CD8-positive, alpha-beta memory T cell (primary cell): Measurements from ENCODE around the gene DPP6. TPM values are rescaled to one million over a fixed set of nuclear protein-coding genes. Genes with fewer than 3 reads are reported as not detected.

ENCODE experiments used
- CTCF ChIA-PET: fragments of 350-600 bp; sonication (Branson Sonifier 250); formaldehyde crosslinking; loops from one replicate; lab custom pipeline; 2021; ENCODE audit warnings: antibody characterized with exemption; lab: Charles Lee
- POLR2A ChIA-PET: fragments of 350-600 bp; sonication (Branson Sonifier 250); formaldehyde crosslinking; loops from one replicate; lab custom pipeline; 2021; ENCODE audit warnings: antibody characterized with exemption; lab: Charles Lee
- DNase-seq, 5 donors: peaks; one replicate each; pipeline versions ENCODE4 v3.0.0 to v3.0.0-alpha.2; 2020 to 2022; ENCODE audit warnings: mixed read lengths in 1 of 5
- H3K27ac ChIP-seq: one replicate; pipeline ENCODE4 v1.7.0; 2013; ENCODE audit warnings: low read depth, mild to moderate bottlenecking, low read length, moderate library complexity
- H3K27me3 ChIP-seq: 2 replicates; pipeline ENCODE4 v1.7.0; 2013; ENCODE audit warnings: low read length, mild to moderate bottlenecking; ENCODE audit not compliant: insufficient read depth, poor library complexity, severe bottlenecking
- H3K36me3 ChIP-seq: 2 replicates; pipeline ENCODE4 v1.7.0; 2013; ENCODE audit warnings: mild to moderate bottlenecking, low read length, moderate library complexity; ENCODE audit not compliant: insufficient read depth
- H3K4me1 ChIP-seq: 2 replicates; pipeline ENCODE4 v1.7.0; 2013; ENCODE audit warnings: mild to moderate bottlenecking, low read length, moderate library complexity; ENCODE audit not compliant: insufficient read depth
- H3K4me3 ChIP-seq: 2 replicates; pipeline ENCODE4 v1.7.0; 2013; ENCODE audit warnings: mild to moderate bottlenecking, low read length
- H3K9me3 ChIP-seq: 2 replicates; pipeline ENCODE4 v1.7.0; 2013; ENCODE audit warnings: mild to moderate bottlenecking, low read length
- H3K27ac Mint-ChIP-seq, 8 donors: one replicate each; pipeline ENCODE4 v1.8.0; 2020 to 2021; ENCODE audit warnings: mixed read lengths in 8 of 8, mild to moderate bottlenecking in 6 of 8, inconsistent platforms in 3 of 8, moderate library complexity in 3 of 8
- H3K27me3 Mint-ChIP-seq, 2 donors: one replicate each; pipeline ENCODE4 v1.8.0; 2020 to 2021; ENCODE audit warnings: mixed read lengths in 2 of 2, mild to moderate bottlenecking in 1 of 2, moderate library complexity in 1 of 2
- H3K36me3 Mint-ChIP-seq, 3 donors: one replicate each; pipeline ENCODE4 v1.8.0; 2020 to 2021; ENCODE audit warnings: mixed read lengths in 3 of 3, inconsistent platforms in 1 of 3, mild to moderate bottlenecking in 1 of 3
- H3K4me1 Mint-ChIP-seq, 3 donors: one replicate each; pipeline ENCODE4 v1.8.0; 2020 to 2021; ENCODE audit warnings: mixed read lengths in 3 of 3, inconsistent platforms in 1 of 3, mild to moderate bottlenecking in 1 of 3
- H3K4me3 Mint-ChIP-seq, 7 donors: one replicate each; pipeline ENCODE4 v1.8.0; 2020 to 2021; ENCODE audit warnings: mixed read lengths in 7 of 7, mild to moderate bottlenecking in 6 of 7, moderate library complexity in 4 of 7, inconsistent platforms in 2 of 7
- H3K9me3 Mint-ChIP-seq, 5 donors: one replicate each; pipeline ENCODE4 v1.8.0; 2020 to 2022; ENCODE audit warnings: mixed read lengths in 5 of 5, mild to moderate bottlenecking in 3 of 5, moderate library complexity in 2 of 5, inconsistent platforms in 1 of 5
- polyA plus RNA-seq: library from polyadenylated mRNA; unstranded; fragments of 300-500 nt; fragmentation: Illumina TruSeq; gene quantifications from one replicate; pipeline ENCODE4 v1.2.3, GENCODE V29; 2021
- total RNA-seq, 2 experiments: library from RNA; stranded (reverse); gene quantifications; one replicate each; pipeline ENCODE4 v1.2.3, GENCODE V29; 2021

The DPP6 gene
- total and polyA plus RNA-seq, 3 experiments from 2014 or later, result not detected

GRCh38 chr7:154902600-154903082 lies 850.4 kb downstream of the DPP6 start:
- Histone ChIP-seq H3K36me3 (no peaks in the 10 kb centered on the region), H3K4me1 (no peaks in the 10 kb centered on the region), H3K27ac (no peak overlapping the region), H3K27me3 (no peaks in the 10 kb centered on the region), H3K9me3 (no peaks in the 10 kb centered on the region), H3K4me3 (no peak overlapping the region)
- Mint-ChIP-seq H3K4me1 (no peaks in the 10 kb centered on the region), H3K27me3 (peaks cover 15 to 19% of the 10 kb centered on the region in 2 donors), H3K36me3 (no peaks in the 10 kb centered on the region), H3K4me3 (no peak overlapping the region), H3K27ac (no peak overlapping the region), H3K9me3 (no peaks in the 10 kb centered on the region)
- ChIA-PET CTCF (no interaction called here), POLR2A (no interaction called here)
- DNase-seq, result no peak

GRCh38 chr7:154903083-154903731 lies 851.0 kb downstream of the DPP6 start:
- H3K4me3 ChIP-seq, result no peak overlapping the region
- Mint-ChIP-seq H3K9me3 (no peaks in the 10 kb centered on the region), H3K4me3 (no peak overlapping the region), H3K27me3 (peaks cover 11 to 25% of the 10 kb centered on the region in 2 donors), H3K27ac (no peak overlapping the region), H3K36me3 (no peaks in the 10 kb centered on the region), H3K4me1 (peaks cover 0 to 5% (median 4%) of the 10 kb centered on the region in 3 donors)
- ChIA-PET CTCF (interaction anchor here (0.7 kb wide), 1 partner anchor 10 kb away, joined by 3 read pairs; no protein-coding TSS in a partner anchor), POLR2A (no interaction called here)
- no peak for DNase-seq
- H3K27me3 ChIP-seq, result no peaks in the 10 kb centered on the region
- no peaks in the 10 kb centered on the region for H3K36me3 ChIP-seq
- no peaks in the 10 kb centered on the region for H3K4me1 ChIP-seq
- no peak overlapping the region for H3K27ac ChIP-seq
- no peaks in the 10 kb centered on the region for H3K9me3 ChIP-seq

GRCh38 chr7:154905146-154905545 lies 852.9 kb downstream of the DPP6 start:
- no peak overlapping the region for H3K27ac Mint-ChIP-seq
- no peaks in the 10 kb centered on the region for H3K9me3 Mint-ChIP-seq
- H3K4me1 Mint-ChIP-seq, result peaks cover 0 to 6% (median 5%) of the 10 kb centered on the region in 3 donors
- H3K36me3 Mint-ChIP-seq, result no peaks in the 10 kb centered on the region
- H3K4me3 Mint-ChIP-seq, result no peak overlapping the region
- DNase-seq, result no peak
- no peak overlapping the region for H3K27ac ChIP-seq
- ChIA-PET POLR2A (no interaction called here), CTCF (interaction anchor here (2.3 kb wide), 1 partner anchor 9 kb away, joined by 7 read pairs; no protein-coding TSS in a partner anchor)
- H3K4me3 ChIP-seq, result no peak overlapping the region
- H3K27me3 Mint-ChIP-seq, result peaks cover 13 to 37% of the 10 kb centered on the region in 2 donors
- H3K9me3 ChIP-seq, result no peaks in the 10 kb centered on the region
- no peaks in the 10 kb centered on the region for H3K4me1 ChIP-seq
- no peaks in the 10 kb centered on the region for H3K36me3 ChIP-seq
- no peaks in the 10 kb centered on the region for H3K27me3 ChIP-seq

- H3K4me3 ChIP-seq, result no peak overlapping the region
- DNase-seq, result no peak
- Mint-ChIP-seq H3K4me1 (peaks cover 0 to 6% (median 5%) of the 10 kb centered on the region in 3 donors), H3K9me3 (peaks cover 0 to under 1% (median 0%) of the 10 kb centered on the region in 5 donors), H3K36me3 (no peaks in the 10 kb centered on the region), H3K4me3 (no peak overlapping the region), H3K27ac (no peak overlapping the region), H3K27me3 (peaks cover 13 to 37% of the 10 kb centered on the region in 2 donors)
- H3K27me3 ChIP-seq, result no peaks in the 10 kb centered on the region
- H3K36me3 ChIP-seq, result no peaks in the 10 kb centered on the region
- no peak overlapping the region for H3K27ac ChIP-seq
- no peaks in the 10 kb centered on the region for H3K9me3 ChIP-seq
- ChIA-PET CTCF (interaction anchor here (2.3 kb wide), 1 partner anchor 9 kb away, joined by 7 read pairs; no protein-coding TSS in a partner anchor), POLR2A (no interaction called here)
- H3K4me1 ChIP-seq, result no peaks in the 10 kb centered on the region
Observed at GRCh38 chr7:154905615-154906014, 853.4 kb downstream of the DPP6 start.

- Histone ChIP-seq H3K27ac (no peak overlapping the region), H3K27me3 (no peaks in the 10 kb centered on the region), H3K36me3 (no peaks in the 10 kb centered on the region), H3K9me3 (no peaks in the 10 kb centered on the region), H3K4me3 (no peak overlapping the region), H3K4me1 (no peaks in the 10 kb centered on the region)
- ChIA-PET CTCF (interaction anchor here (2.3 kb wide), 1 partner anchor 8 kb away, joined by 7 read pairs; no protein-coding TSS in a partner anchor), POLR2A (no interaction called here)
- H3K27ac Mint-ChIP-seq, result no peak overlapping the region
- peaks cover 0 to 4% (median 2%) of the 10 kb centered on the region in 5 donors for H3K9me3 Mint-ChIP-seq
- H3K36me3 Mint-ChIP-seq, result no peaks in the 10 kb centered on the region
- DNase-seq, result no peak
- H3K4me1 Mint-ChIP-seq, result peaks cover 0 to 6% (median 5%) of the 10 kb centered on the region in 3 donors
- peaks cover 15 to 37% of the 10 kb centered on the region in 2 donors for H3K27me3 Mint-ChIP-seq
- no peak overlapping the region for H3K4me3 Mint-ChIP-seq
Observed at GRCh38 chr7:154906201-154906600, 854.0 kb downstream of the DPP6 start.

- H3K27ac Mint-ChIP-seq, result no peak overlapping the region
- H3K36me3 ChIP-seq, result no peaks in the 10 kb centered on the region
- peaks cover 0 to 6% (median 5%) of the 10 kb centered on the region in 3 donors for H3K4me1 Mint-ChIP-seq
- H3K27me3 Mint-ChIP-seq, result peaks cover 15 to 37% of the 10 kb centered on the region in 2 donors
- no peaks in the 10 kb centered on the region for H3K4me1 ChIP-seq
- ChIA-PET CTCF (interaction anchor here (1.4 kb wide), 1 partner anchor 21 kb away, joined by 4 read pairs; no protein-coding TSS in a partner anchor), POLR2A (no interaction called here)
- H3K36me3 Mint-ChIP-seq, result peaks cover 0 to 2% (median 0%) of the 10 kb centered on the region in 3 donors
- H3K27me3 ChIP-seq, result no peaks in the 10 kb centered on the region
- no peak overlapping the region for H3K4me3 Mint-ChIP-seq
- peaks cover 0 to 7% (median 2%) of the 10 kb centered on the region in 5 donors for H3K9me3 Mint-ChIP-seq
- H3K4me3 ChIP-seq, result no peak overlapping the region
- H3K9me3 ChIP-seq, result no peaks in the 10 kb centered on the region
- H3K27ac ChIP-seq, result no peak overlapping the region
- DNase-seq, result no peak
Observed at GRCh38 chr7:154906736-154907355, 854.6 kb downstream of the DPP6 start.

GRCh38 chr7:154907651-154908620 lies 855.7 kb downstream of the DPP6 start:
- H3K27me3 Mint-ChIP-seq, result peaks cover 15 to 37% of the 10 kb centered on the region in 2 donors
- no peak for DNase-seq
- H3K9me3 ChIP-seq, result no peaks in the 10 kb centered on the region
- CTCF ChIA-PET, result interaction anchor here (1.4 kb wide), 1 partner anchor 20 kb away, joined by 4 read pairs; no protein-coding TSS in a partner anchor
- peaks cover 0 to 7% (median 2%) of the 10 kb centered on the region in 5 donors for H3K9me3 Mint-ChIP-seq
- no peak overlapping the region for H3K27ac ChIP-seq
- no peaks in the 10 kb centered on the region for H3K27me3 ChIP-seq
- H3K36me3 Mint-ChIP-seq, result peaks cover 0 to 2% (median 0%) of the 10 kb centered on the region in 3 donors
- peaks cover 0 to 6% (median 5%) of the 10 kb centered on the region in 3 donors for H3K4me1 Mint-ChIP-seq
- H3K36me3 ChIP-seq, result no peaks in the 10 kb centered on the region
- H3K4me3 Mint-ChIP-seq, result peak overlapping the region in 6 of 7 donors; percentile 4 to 61 (median 47)
- POLR2A ChIA-PET, result no interaction called here
- peak overlapping the region in 6 of 8 donors; percentile 5 to 87 (median 36) for H3K27ac Mint-ChIP-seq
- H3K4me3 ChIP-seq, result no peak overlapping the region
- H3K4me1 ChIP-seq, result no peaks in the 10 kb centered on the region
